Keratinocyte (primary cell): ENCODE data around the gene CERS2.

Experiments
- CTCF ChIP-seq, 3 experiments: IDR thresholded peaks in 1 of 3; conservative IDR thresholded peaks in 1 of 3; optimal IDR thresholded peaks in 1 of 3; 2 replicates in 2 of 3; 3 replicates in 1 of 3; pipeline versions ENCODE3 to v1.5.1; 2011; ENCODE audit warnings: low read length in 3 of 3, mild to moderate bottlenecking in 3 of 3, moderate library complexity in 2 of 3, control low read depth in 1 of 3, inconsistent platforms in 1 of 3; ENCODE audit not compliant: insufficient read depth in 2 of 3; ENCODE audit errors: extremely low read depth in 1 of 3
- EZH2 ChIP-seq: IDR thresholded peaks from one replicate; pipeline ENCODE4 v1.6.1; 2012; ENCODE audit warnings: inconsistent platforms, mild to moderate bottlenecking, low read length, moderate library complexity

DNA sequence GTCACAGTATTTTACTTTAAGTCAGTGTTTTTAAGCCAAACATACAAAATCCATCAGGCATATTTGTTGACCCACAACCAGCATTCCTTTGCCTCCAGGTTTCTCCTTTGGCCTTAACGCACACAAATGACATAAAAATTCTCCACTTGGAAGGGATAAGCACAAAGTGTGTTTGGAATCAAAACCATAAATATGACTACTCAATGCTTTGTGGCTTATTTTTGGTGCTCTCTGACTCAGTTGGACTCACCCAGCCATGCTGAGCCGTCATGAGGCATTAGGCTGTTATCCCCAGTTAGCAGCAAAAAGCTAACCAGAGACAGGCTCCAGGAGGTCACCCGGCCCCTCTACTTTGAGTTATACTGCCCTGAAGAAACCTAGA lies 34.6 kb upstream of the CERS2 start:
- TF ChIP-seq CTCF (optimal IDR thresholded peaks at IDR 0.05 in 1 of 3, IDR thresholded peaks at IDR 0.05 in 1 of 3, conservative IDR thresholded peaks at IDR 0.05 in 1 of 3; ENCODE audit: extremely low read depth in 1 of 3, insufficient read depth in 2 of 3, low read length in 3 of 3) (no peak), EZH2 (no peak)
